Mesothelial cell of epicardium (in vitro differentiated cells): Measurements from ENCODE around the gene SHISA7. TPM values are rescaled to one million over a fixed set of nuclear protein-coding genes. Genes with fewer than 3 reads are reported as not detected.

ENCODE experiments used
- DNase-seq, 2 experiments: peaks; one replicate each; pipeline ENCODE4 v3.0.0; 2021; ENCODE audit warnings: low spot score in 2 of 2; ENCODE audit not compliant: unreplicated experiment in 2 of 2
- H3K27ac Mint-ChIP-seq: 2 replicates; pipeline ENCODE4 v1.8.0; 2021; ENCODE audit warnings: mixed read lengths
- H3K27me3 Mint-ChIP-seq: 2 replicates; pipeline ENCODE4 v1.8.0; 2021; ENCODE audit warnings: low read depth, mixed read lengths
- H3K36me3 Mint-ChIP-seq: 2 replicates; pipeline ENCODE4 v1.8.0; 2021; ENCODE audit warnings: mixed read lengths
- H3K4me1 Mint-ChIP-seq: 2 replicates; pipeline ENCODE4 v1.8.0; 2021; ENCODE audit warnings: mixed read lengths
- H3K4me3 Mint-ChIP-seq: 2 replicates; pipeline ENCODE4 v1.8.0; 2021; ENCODE audit warnings: mild to moderate bottlenecking, moderate library complexity, mixed read lengths
- H3K9me3 Mint-ChIP-seq: 2 replicates; pipeline ENCODE4 v1.8.0; 2021; ENCODE audit warnings: mixed read lengths
- CTCF ChIP-seq: fragments of 200-600 bp; sonication (generic); IDR thresholded peaks from one replicate; pipeline ENCODE4 v1.5.0; 2021; ENCODE audit warnings: antibody characterized with exemption; ENCODE audit not compliant: unreplicated experiment
- total RNA-seq: library from RNA; stranded (reverse); gene quantifications from 3 replicates; pipeline ENCODE4 v1.2.1, GENCODE V29; 2021

The SHISA7 gene
- total RNA-seq, 1 donor from 2014 or later, result 0.04 TPM

- Mint-ChIP-seq H3K27ac (no peak overlapping the region), H3K27me3 (no peaks in the 10 kb centered on the region), H3K4me3 (no peak overlapping the region), H3K36me3 (no peaks in the 10 kb centered on the region), H3K9me3 (no peaks in the 10 kb centered on the region), H3K4me1 (peaks cover 25% of the 10 kb centered on the region)
- no peak for TF ChIP-seq CTCF
- DNase-seq, result no peak
Measured at GRCh38 chr19:55482967-55483705, 40.0 kb upstream of the SHISA7 start.

- Mint-ChIP-seq H3K4me1 (peaks cover 26% of the 10 kb centered on the region), H3K4me3 (no peak overlapping the region), H3K27ac (no peak overlapping the region), H3K36me3 (no peaks in the 10 kb centered on the region), H3K9me3 (no peaks in the 10 kb centered on the region), H3K27me3 (no peaks in the 10 kb centered on the region)
- DNase-seq, result no peak
- no peak for TF ChIP-seq CTCF
Measured at GRCh38 chr19:55482156-55482961, 39.3 kb upstream of the SHISA7 start.

GRCh38 chr19:55481794-55482155 is 38.7 kb upstream of the SHISA7 start:
- no peak for TF ChIP-seq CTCF
- no peaks in the 10 kb centered on the region for H3K27me3 Mint-ChIP-seq
- no peak for DNase-seq
- H3K36me3 Mint-ChIP-seq, result no peaks in the 10 kb centered on the region
- H3K27ac Mint-ChIP-seq, result no peak overlapping the region
- H3K9me3 Mint-ChIP-seq, result no peaks in the 10 kb centered on the region
- H3K4me3 Mint-ChIP-seq, result no peak overlapping the region
- peaks cover 24% of the 10 kb centered on the region for H3K4me1 Mint-ChIP-seq

GRCh38 chr19:55481148-55481793 is 38.2 kb upstream of the SHISA7 start:
- TF ChIP-seq CTCF, result no peak
- H3K27ac Mint-ChIP-seq, result no peak overlapping the region
- H3K4me1 Mint-ChIP-seq, result peaks cover 24% of the 10 kb centered on the region
- H3K27me3 Mint-ChIP-seq, result no peaks in the 10 kb centered on the region
- H3K36me3 Mint-ChIP-seq, result no peaks in the 10 kb centered on the region
- H3K4me3 Mint-ChIP-seq, result no peak overlapping the region
- no peak for DNase-seq
- H3K9me3 Mint-ChIP-seq, result no peaks in the 10 kb centered on the region

- no peak for DNase-seq
- H3K4me1 Mint-ChIP-seq, result peaks cover 22% of the 10 kb centered on the region
- TF ChIP-seq CTCF, result no peak
- H3K27ac Mint-ChIP-seq, result no peak overlapping the region
- no peaks in the 10 kb centered on the region for H3K27me3 Mint-ChIP-seq
- no peaks in the 10 kb centered on the region for H3K36me3 Mint-ChIP-seq
- no peaks in the 10 kb centered on the region for H3K9me3 Mint-ChIP-seq
- peak overlapping the region; percentile 13 for H3K4me3 Mint-ChIP-seq
Measured at GRCh38 chr19:55479451-55480230, 36.5 kb upstream of the SHISA7 start.
